ENCODE results near the gene MTREX. TPM values are rescaled to one million over a fixed set of nuclear protein-coding genes. Genes with fewer than 3 reads are reported as not detected.
A peak's percentile ranks its signal among the peaks of the same experiment; 100 is the strongest.

MTREX gene
- total and polyA plus RNA-seq, 3 experiments from 2014 or later = 32.4 to 109 (median 98.9) TPM

DNA sequence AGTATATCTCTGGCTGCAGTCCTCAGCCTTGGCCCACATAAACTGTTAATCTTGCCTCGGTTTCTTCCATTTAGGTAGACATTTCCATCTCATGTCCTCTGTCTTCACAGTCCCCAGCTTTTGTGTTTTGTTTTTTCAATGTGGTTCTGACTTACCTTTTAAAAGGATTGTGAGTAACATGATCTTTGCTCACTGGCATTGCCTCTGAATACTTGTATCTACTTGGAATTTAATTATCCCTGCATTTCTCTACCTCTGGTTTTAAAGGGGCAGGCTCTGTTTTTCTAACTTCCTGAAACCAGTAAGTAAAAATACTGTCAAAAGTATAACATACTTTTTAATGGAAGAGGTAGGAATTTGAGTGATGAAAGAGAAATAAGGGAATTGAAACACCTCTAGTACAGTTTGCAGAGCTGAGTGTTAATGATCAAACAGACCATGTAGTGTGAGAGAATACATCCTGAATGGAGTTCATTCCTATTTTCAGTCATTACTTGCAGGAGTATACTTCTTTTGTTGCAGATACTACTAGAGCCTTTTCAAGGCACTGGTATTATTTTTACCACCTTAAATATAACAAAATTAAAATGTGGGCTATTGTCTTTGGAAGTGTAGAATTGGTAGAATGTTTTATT is 62.6 kb downstream of the MTREX start:
- no peak for DNase-seq
- Histone ChIP-seq H3K27me3 (ENCODE audit: insufficient read depth, low read length, poor library complexity, severe bottlenecking) (no peaks in the 10 kb centered on the region), H3K27ac (ENCODE audit: low read depth, low read length) (no peak overlapping the region), H3K36me3 (ENCODE audit: insufficient read depth, low read length) (peaks cover 26% of the 10 kb centered on the region), H3K4me1 (ENCODE audit: insufficient read depth, low read length) (no peaks in the 10 kb centered on the region), H3K4me3 (ENCODE audit: low read length) (no peak overlapping the region), H3K9me3 (ENCODE audit: low read length) (no peaks in the 10 kb centered on the region)
- peak overlapping the region in 3 of 8 donors; percentile 5 to 63 (median 10) for H3K27ac Mint-ChIP-seq
- H3K36me3 Mint-ChIP-seq = peaks cover 25 to 80% (median 30%) of the 10 kb centered on the region in 3 donors
- H3K27me3 Mint-ChIP-seq = no peaks in the 10 kb centered on the region
- ChIA-PET CTCF (no interaction called here), POLR2A (no interaction called here)
- H3K9me3 Mint-ChIP-seq = peaks cover 0 to 12% (median 5%) of the 10 kb centered on the region in 5 donors
- no peaks in the 10 kb centered on the region for H3K4me1 Mint-ChIP-seq
- H3K4me3 Mint-ChIP-seq = no peak overlapping the region

DNA sequence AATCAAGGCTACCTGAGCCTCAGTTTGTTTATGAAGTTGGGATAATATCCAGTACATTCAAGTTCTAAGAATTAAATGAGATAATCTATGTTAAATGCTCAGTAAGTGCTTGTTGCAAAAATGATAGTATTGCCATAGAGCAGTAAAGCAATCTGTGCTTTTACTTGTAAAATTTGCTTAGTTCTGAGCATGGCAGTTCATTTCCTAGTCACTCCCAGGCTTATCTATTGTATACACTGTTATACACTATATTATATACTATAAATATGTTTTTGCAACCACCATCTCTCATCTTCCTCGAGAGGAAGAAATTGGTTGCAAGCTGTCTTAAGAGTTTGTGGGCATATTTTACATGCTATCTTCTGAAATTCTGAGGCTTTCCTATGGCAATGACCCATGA is 63.4 kb downstream of the MTREX start:
- Mint-ChIP-seq H3K27ac (no peak overlapping the region), H3K4me3 (no peak overlapping the region), H3K4me1 (no peaks in the 10 kb centered on the region), H3K36me3 (peaks cover 32 to 83% (median 32%) of the 10 kb centered on the region in 3 donors), H3K9me3 (peaks cover 0 to 12% (median 5%) of the 10 kb centered on the region in 5 donors), H3K27me3 (no peaks in the 10 kb centered on the region)
- DNase-seq = no peak
- H3K4me3 ChIP-seq (ENCODE audit: low read length) = no peak overlapping the region
- no peaks in the 10 kb centered on the region for H3K4me1 ChIP-seq (ENCODE audit: insufficient read depth, low read length)
- no peak overlapping the region for H3K27ac ChIP-seq (ENCODE audit: low read depth, low read length)
- POLR2A ChIA-PET = no interaction called here
- H3K9me3 ChIP-seq (ENCODE audit: low read length) = no peaks in the 10 kb centered on the region
- H3K27me3 ChIP-seq (ENCODE audit: insufficient read depth, low read length, poor library complexity, severe bottlenecking) = no peaks in the 10 kb centered on the region
- H3K36me3 ChIP-seq (ENCODE audit: insufficient read depth, low read length) = peaks cover 25% of the 10 kb centered on the region
- CTCF ChIA-PET = no interaction called here

- Histone ChIP-seq H3K27me3 (ENCODE audit: insufficient read depth, low read length, poor library complexity, severe bottlenecking) (no peaks in the 10 kb centered on the region), H3K27ac (ENCODE audit: low read depth, low read length) (no peak overlapping the region), H3K4me3 (ENCODE audit: low read length) (no peak overlapping the region), H3K4me1 (ENCODE audit: insufficient read depth, low read length) (no peaks in the 10 kb centered on the region), H3K36me3 (ENCODE audit: insufficient read depth, low read length) (peaks cover 14% of the 10 kb centered on the region), H3K9me3 (ENCODE audit: low read length) (no peaks in the 10 kb centered on the region)
- CTCF ChIA-PET = interaction anchor here (0.9 kb wide), 1 partner anchor 11 kb away, joined by 3 read pairs; no protein-coding TSS in a partner anchor
- H3K27ac Mint-ChIP-seq = peak overlapping the region in 1 of 8 donors; percentile 80
- DNase-seq = no peak
- H3K4me1 Mint-ChIP-seq = no peaks in the 10 kb centered on the region
- peaks cover 0 to 12% (median 5%) of the 10 kb centered on the region in 5 donors for H3K9me3 Mint-ChIP-seq
- H3K36me3 Mint-ChIP-seq = peaks cover 31 to 75% (median 33%) of the 10 kb centered on the region in 3 donors
- H3K4me3 Mint-ChIP-seq = no peak overlapping the region
- H3K27me3 Mint-ChIP-seq = no peaks in the 10 kb centered on the region
- POLR2A ChIA-PET = no interaction called here
Observed at GRCh38 chr5:55372130-55372925, 64.5 kb downstream of the MTREX start.

DNA sequence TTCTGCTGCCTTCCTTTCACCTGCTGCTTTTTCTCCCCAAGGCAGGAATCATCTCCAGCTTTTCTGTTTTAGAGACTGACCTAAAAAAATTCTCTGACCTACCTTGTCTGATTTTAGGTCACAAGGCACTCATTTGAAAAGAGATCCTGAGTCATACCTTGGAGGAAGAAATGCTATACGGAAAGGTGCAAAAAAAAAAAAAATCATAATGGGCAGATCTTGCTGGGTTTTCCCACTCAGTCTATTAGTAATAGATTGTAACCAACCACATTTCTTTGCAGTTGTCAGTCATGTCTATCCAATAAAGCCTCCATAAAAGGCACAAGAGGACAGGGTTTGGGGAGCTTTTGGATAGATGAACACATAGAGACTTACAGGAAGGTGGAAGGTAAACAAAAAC is 70.0 kb downstream of the MTREX start:
- H3K27ac Mint-ChIP-seq = peak overlapping the region in 4 of 8 donors; percentile 8 to 78 (median 26)
- peaks cover 37 to 73% (median 60%) of the 10 kb centered on the region in 3 donors for H3K36me3 Mint-ChIP-seq
- H3K27me3 Mint-ChIP-seq = no peaks in the 10 kb centered on the region
- DNase-seq = no peak
- Histone ChIP-seq H3K4me3 (ENCODE audit: low read length) (no peak overlapping the region), H3K36me3 (ENCODE audit: insufficient read depth, low read length) (peaks cover 14% of the 10 kb centered on the region), H3K27me3 (ENCODE audit: insufficient read depth, low read length, poor library complexity, severe bottlenecking) (no peaks in the 10 kb centered on the region), H3K9me3 (ENCODE audit: low read length) (no peaks in the 10 kb centered on the region), H3K27ac (ENCODE audit: low read depth, low read length) (no peak overlapping the region), H3K4me1 (ENCODE audit: insufficient read depth, low read length) (no peaks in the 10 kb centered on the region)
- CTCF ChIA-PET = no interaction called here
- no peak overlapping the region for H3K4me3 Mint-ChIP-seq
- POLR2A ChIA-PET = no interaction called here
- peaks cover 0 to 6% (median 0%) of the 10 kb centered on the region in 3 donors for H3K4me1 Mint-ChIP-seq
- H3K9me3 Mint-ChIP-seq = peaks cover 3 to 13% (median 10%) of the 10 kb centered on the region in 5 donors

DNA sequence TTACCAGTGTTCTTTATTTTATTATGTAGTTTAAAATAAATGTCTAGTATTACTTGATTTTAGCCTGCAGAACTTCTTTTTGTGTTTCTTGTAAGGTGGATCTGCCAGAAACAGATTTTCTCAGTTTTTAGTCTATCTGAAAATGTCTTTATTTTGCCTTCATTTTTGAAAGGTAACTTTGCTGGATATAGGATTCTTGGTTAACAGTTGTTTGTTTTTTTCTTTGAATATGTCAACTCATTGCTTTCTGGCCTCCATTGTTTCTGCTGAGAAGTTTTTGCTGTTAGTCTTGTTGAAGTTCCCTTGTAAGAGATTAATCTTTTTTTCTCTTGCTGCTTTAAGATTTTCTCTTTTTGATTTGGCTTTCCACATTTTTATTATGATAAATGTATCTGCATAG is 75.5 kb downstream of the MTREX start:
- Mint-ChIP-seq H3K36me3 (peaks cover 52 to 79% (median 69%) of the 10 kb centered on the region in 3 donors), H3K4me1 (peaks cover 10 to 22% (median 13%) of the 10 kb centered on the region in 3 donors), H3K27me3 (no peaks in the 10 kb centered on the region), H3K27ac (no peak overlapping the region), H3K9me3 (peaks cover 17 to 20% (median 19%) of the 10 kb centered on the region in 5 donors), H3K4me3 (no peak overlapping the region)
- CTCF ChIA-PET = no interaction called here
- Histone ChIP-seq H3K27ac (ENCODE audit: low read depth, low read length) (no peak overlapping the region), H3K4me1 (ENCODE audit: insufficient read depth, low read length) (no peaks in the 10 kb centered on the region), H3K4me3 (ENCODE audit: low read length) (no peak overlapping the region), H3K27me3 (ENCODE audit: insufficient read depth, low read length, poor library complexity, severe bottlenecking) (no peaks in the 10 kb centered on the region), H3K9me3 (ENCODE audit: low read length) (no peaks in the 10 kb centered on the region), H3K36me3 (ENCODE audit: insufficient read depth, low read length) (peaks cover 14% of the 10 kb centered on the region)
- no peak for DNase-seq
- POLR2A ChIA-PET = no interaction called here

DNA sequence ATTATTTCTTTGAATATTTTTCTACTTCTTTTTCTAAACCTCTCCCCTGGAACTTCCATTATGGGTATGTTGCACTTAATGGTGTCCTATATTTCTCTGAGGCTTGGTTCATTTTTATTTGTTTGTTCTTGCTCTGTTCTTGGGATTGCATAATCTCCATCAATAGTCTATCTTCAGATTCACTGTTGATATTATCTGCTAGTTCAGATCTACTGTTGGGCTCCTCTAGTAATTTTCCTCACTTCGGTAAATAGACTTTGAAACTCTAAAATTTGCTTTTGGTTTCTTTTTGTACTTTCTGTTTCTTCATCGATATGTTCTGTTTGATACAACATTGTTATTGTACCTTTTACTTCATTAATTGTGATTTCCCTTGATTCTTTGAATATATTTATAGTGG is 76.3 kb downstream of the MTREX start:
- no peaks in the 10 kb centered on the region for H3K27me3 Mint-ChIP-seq
- peak overlapping the region in 4 of 7 donors; percentile 8 to 52 (median 26) for H3K4me3 Mint-ChIP-seq
- peaks cover 48 to 81% (median 67%) of the 10 kb centered on the region in 3 donors for H3K36me3 Mint-ChIP-seq
- H3K27ac Mint-ChIP-seq = peak overlapping the region in 1 of 8 donors; percentile 44
- CTCF ChIA-PET = no interaction called here
- POLR2A ChIA-PET = no interaction called here
- no peaks in the 10 kb centered on the region for H3K27me3 ChIP-seq (ENCODE audit: insufficient read depth, low read length, poor library complexity, severe bottlenecking)
- no peak overlapping the region for H3K4me3 ChIP-seq (ENCODE audit: low read length)
- H3K27ac ChIP-seq (ENCODE audit: low read depth, low read length) = no peak overlapping the region
- H3K4me1 ChIP-seq (ENCODE audit: insufficient read depth, low read length) = no peaks in the 10 kb centered on the region
- H3K9me3 ChIP-seq (ENCODE audit: low read length) = no peaks in the 10 kb centered on the region
- H3K4me1 Mint-ChIP-seq = peaks cover 10 to 22% (median 13%) of the 10 kb centered on the region in 3 donors
- H3K9me3 Mint-ChIP-seq = peaks cover 17 to 20% (median 19%) of the 10 kb centered on the region in 5 donors
- H3K36me3 ChIP-seq (ENCODE audit: insufficient read depth, low read length) = peaks cover 18% of the 10 kb centered on the region
- no peak for DNase-seq

DNA sequence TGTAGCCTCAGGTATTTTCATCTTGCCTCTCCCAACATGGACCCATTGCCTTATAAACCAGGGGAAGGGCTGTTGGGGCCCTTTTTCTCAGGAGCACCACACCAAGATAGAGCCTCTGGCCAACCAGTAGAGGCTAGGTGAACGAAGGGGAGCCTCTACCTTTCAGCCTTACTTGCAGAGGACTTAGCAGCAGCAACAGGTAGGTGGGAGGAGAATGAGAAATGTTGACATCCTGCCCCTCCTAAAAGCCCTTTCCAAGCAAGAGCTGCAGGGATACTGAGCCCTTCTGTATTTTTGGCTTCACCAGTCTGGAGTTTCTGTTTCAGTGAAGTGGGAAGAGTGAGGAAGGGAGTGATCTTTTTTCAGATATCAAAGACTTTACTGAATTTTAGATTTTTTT is 77.4 kb downstream of the MTREX start:
- Mint-ChIP-seq H3K27me3 (no peaks in the 10 kb centered on the region), H3K4me3 (no peak overlapping the region), H3K27ac (peak overlapping the region in 1 of 8 donors; percentile 55), H3K9me3 (peaks cover 17 to 20% (median 19%) of the 10 kb centered on the region in 5 donors), H3K36me3 (peaks cover 49 to 82% (median 69%) of the 10 kb centered on the region in 3 donors), H3K4me1 (peaks cover 10 to 22% (median 13%) of the 10 kb centered on the region in 3 donors)
- no peaks in the 10 kb centered on the region for H3K27me3 ChIP-seq (ENCODE audit: insufficient read depth, low read length, poor library complexity, severe bottlenecking)
- DNase-seq = no peak
- ChIA-PET CTCF (no interaction called here), POLR2A (no interaction called here)
- no peak overlapping the region for H3K27ac ChIP-seq (ENCODE audit: low read depth, low read length)
- peaks cover 13% of the 10 kb centered on the region for H3K36me3 ChIP-seq (ENCODE audit: insufficient read depth, low read length)
- H3K9me3 ChIP-seq (ENCODE audit: low read length) = no peaks in the 10 kb centered on the region
- H3K4me1 ChIP-seq (ENCODE audit: insufficient read depth, low read length) = no peaks in the 10 kb centered on the region
- no peak overlapping the region for H3K4me3 ChIP-seq (ENCODE audit: low read length)

GRCh38 chr5:55385846-55386245 is 78.1 kb downstream of the MTREX start:
- CTCF ChIA-PET = interaction anchor here (1.2 kb wide), 1 partner anchor 19 kb away, joined by 4 read pairs; no protein-coding TSS in a partner anchor
- POLR2A ChIA-PET = no interaction called here
- no peaks in the 10 kb centered on the region for H3K9me3 ChIP-seq (ENCODE audit: low read length)
- H3K27ac Mint-ChIP-seq = no peak overlapping the region
- H3K27me3 ChIP-seq (ENCODE audit: insufficient read depth, low read length, poor library complexity, severe bottlenecking) = no peaks in the 10 kb centered on the region
- peaks cover 10 to 22% (median 11%) of the 10 kb centered on the region in 3 donors for H3K4me1 Mint-ChIP-seq
- H3K27me3 Mint-ChIP-seq = no peaks in the 10 kb centered on the region
- H3K36me3 Mint-ChIP-seq = peaks cover 45 to 82% (median 69%) of the 10 kb centered on the region in 3 donors
- H3K36me3 ChIP-seq (ENCODE audit: insufficient read depth, low read length) = peaks cover 13% of the 10 kb centered on the region
- no peaks in the 10 kb centered on the region for H3K4me1 ChIP-seq (ENCODE audit: insufficient read depth, low read length)
- H3K9me3 Mint-ChIP-seq = peaks cover 17 to 20% (median 19%) of the 10 kb centered on the region in 5 donors
- H3K4me3 ChIP-seq (ENCODE audit: low read length) = no peak overlapping the region
- no peak overlapping the region for H3K4me3 Mint-ChIP-seq
- no peak overlapping the region for H3K27ac ChIP-seq (ENCODE audit: low read depth, low read length)
- DNase-seq = no peak
